ENCODE results near the gene XPO4.
A peak's percentile ranks its signal among the peaks of the same experiment; 100 is the strongest.
"Not testable (repeated sequence)": the region's sequence is repeated elsewhere in the genome, so short reads cannot be mapped to it uniquely, and the experiment has no call there.

XPO4 gene

DNA sequence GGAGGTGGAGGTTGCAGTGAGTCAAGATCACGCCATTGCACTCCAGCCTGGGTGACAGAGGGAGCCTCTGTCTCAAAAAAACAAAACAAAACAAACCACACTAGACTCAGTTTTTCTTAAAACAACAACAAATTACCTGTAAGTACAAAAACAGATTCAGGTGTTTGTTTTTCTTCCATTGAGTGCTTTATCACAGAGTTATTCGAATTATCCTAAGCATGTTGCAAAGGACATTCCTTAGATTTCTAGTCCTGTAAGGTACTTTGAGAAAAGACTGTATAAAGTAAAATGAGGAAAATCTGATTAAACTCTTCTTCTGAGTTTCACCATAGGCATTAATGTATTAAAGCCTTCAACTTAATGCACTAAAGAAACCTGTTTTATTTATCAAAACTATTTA, 126.6 kb downstream of the XPO4 start:
- no peak overlapping the region for H3K4me3 ChIP-seq (ENCODE audit: low read depth, low read length)
- H3K36me3 ChIP-seq (ENCODE audit: control insufficient read depth, insufficient read depth, low read length): no peaks in the 10 kb centered on the region
- H3K4me1 ChIP-seq (ENCODE audit: control insufficient read depth, insufficient read depth, low read length): peaks cover 5% of the 10 kb centered on the region
- no peak overlapping the region for H3K9ac ChIP-seq (ENCODE audit: low read depth, low read length)
- no peaks in the 10 kb centered on the region for H3K9me3 ChIP-seq (ENCODE audit: control insufficient read depth, insufficient read depth, low read length)
- no peaks in the 10 kb centered on the region for H3K27me3 ChIP-seq (ENCODE audit: control insufficient read depth, insufficient read depth, low read length)

DNA sequence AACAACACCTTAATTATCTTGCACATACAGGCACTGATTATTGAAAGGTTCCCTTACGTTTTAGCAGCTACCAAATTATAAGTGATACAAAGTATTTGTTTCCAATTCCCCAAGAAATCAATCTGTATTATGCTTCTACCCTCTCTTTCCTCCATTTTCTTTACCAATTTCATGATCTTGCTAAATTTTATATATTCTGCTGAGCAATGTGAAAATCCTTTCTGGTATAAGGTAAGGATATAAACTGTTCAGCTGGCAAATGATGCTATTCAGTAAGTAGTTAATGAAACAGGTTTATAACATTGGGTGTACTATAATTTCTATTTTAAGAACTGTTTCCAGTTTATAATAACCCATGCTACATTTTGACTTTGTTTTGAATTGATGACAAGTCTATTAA, 127.8 kb downstream of the XPO4 start:
- H3K27me3 ChIP-seq (ENCODE audit: control insufficient read depth, insufficient read depth, low read length): no peaks in the 10 kb centered on the region
- H3K9me3 ChIP-seq (ENCODE audit: control insufficient read depth, insufficient read depth, low read length): no peaks in the 10 kb centered on the region
- no peak overlapping the region for H3K4me3 ChIP-seq (ENCODE audit: low read depth, low read length)
- no peaks in the 10 kb centered on the region for H3K36me3 ChIP-seq (ENCODE audit: control insufficient read depth, insufficient read depth, low read length)
- H3K9ac ChIP-seq (ENCODE audit: low read depth, low read length): no peak overlapping the region
- peaks cover 5% of the 10 kb centered on the region for H3K4me1 ChIP-seq (ENCODE audit: control insufficient read depth, insufficient read depth, low read length)

DNA sequence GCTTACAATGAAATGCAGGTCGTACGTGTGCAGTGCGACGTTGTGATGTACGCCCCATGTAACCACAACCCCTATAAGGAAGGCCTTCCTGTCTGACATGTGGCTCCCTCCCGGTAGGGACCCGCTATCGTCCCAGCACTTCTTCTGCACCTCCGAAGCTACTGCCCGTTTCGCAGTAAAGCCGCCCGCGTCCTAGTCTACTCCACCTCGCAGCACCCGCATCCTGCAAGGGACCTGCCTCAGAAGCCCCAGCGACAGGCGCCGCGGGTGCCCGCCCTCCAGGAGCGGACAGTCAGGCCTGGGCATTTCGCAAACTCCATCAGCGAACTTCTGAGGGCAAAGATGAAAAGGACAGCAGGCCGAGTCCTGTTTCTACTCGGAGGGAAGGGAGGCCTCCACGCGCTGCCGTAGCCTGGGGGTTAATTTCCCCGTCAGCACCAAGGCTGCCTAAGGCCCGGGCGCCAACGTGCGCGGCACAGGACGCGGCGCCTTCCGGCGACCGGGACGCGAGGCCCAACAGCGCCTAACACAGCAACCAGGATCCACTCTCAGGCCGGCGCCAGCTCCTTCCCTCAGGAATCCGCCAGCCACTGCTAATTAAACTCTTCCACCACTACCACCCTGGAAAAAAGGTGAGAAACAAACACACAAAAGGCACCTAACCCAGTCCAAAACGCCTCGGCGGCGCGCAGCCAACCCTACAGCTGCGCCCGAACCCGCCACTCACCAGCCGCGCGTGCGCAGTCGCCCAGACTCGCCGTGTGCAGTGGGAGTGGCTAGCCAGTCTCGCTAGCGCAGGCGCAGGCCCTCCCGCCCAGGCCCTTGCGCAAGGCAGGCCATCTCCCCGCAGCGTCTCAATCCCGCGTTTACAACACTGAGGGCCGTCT, 129.1 kb downstream of the XPO4 start, which contains the start of gene EEF1AKMT1:
EEF1AKMT1 (minus strand) TSS at position 768 of the 887 bp plus-strand sequence. CDS start 16,363 bp downstream, outside the sequence.
- Histone ChIP-seq H3K9me3 (ENCODE audit: control insufficient read depth, insufficient read depth, low read length) (no peaks in the 10 kb centered on the region), H3K4me3 (ENCODE audit: low read depth, low read length) (peak within 1 kb of the TSS; percentile 93), H3K9ac (ENCODE audit: low read depth, low read length) (peak within 1 kb of the TSS; percentile 95), H3K27me3 (ENCODE audit: control insufficient read depth, insufficient read depth, low read length) (no peaks in the 10 kb centered on the region), H3K4me1 (ENCODE audit: control insufficient read depth, insufficient read depth, low read length) (peaks cover 5% of the 10 kb centered on the region), H3K36me3 (ENCODE audit: control insufficient read depth, insufficient read depth, low read length) (no peaks in the 10 kb centered on the region)

DNA sequence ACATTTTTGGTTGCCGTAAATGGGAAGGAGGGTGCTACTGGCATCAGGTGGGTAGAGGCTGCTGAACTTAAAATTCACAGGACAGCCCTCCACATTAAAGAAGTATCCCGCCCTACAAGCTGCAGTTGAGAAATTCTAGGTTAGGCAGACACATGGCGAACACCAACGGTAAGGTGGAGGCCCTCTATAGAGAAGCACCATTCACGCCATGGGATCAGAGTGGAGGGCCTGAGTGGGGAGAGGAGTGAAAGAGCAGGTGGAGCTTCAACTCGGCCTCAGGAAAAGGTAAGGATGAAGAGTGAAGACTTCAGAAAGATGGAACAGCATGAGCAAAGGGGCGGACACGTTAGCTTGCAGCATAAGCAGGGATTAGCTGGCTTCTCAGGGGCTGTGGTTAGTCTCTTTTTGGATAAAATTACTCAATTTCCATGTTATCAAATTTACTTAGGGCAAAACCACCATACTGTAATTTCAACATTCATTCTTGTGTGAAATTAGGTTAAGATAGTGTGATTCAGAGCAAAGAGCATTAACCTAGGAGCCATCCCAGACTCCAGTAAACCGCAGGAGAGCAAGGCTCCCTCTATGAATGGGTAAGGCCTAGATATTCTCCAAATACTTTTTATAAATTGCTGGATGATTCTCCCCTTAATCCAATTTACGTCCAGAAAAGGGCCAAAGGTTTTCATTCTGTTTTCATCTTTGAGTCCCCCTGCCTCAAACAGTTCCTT, 130.0 kb downstream of the XPO4 start:
- Histone ChIP-seq H3K9ac (ENCODE audit: low read depth, low read length) (peak overlapping the region; percentile 32), H3K4me1 (ENCODE audit: control insufficient read depth, insufficient read depth, low read length) (peaks cover 5% of the 10 kb centered on the region), H3K4me3 (ENCODE audit: low read depth, low read length) (peak overlapping the region; percentile 93), H3K27me3 (ENCODE audit: control insufficient read depth, insufficient read depth, low read length) (no peaks in the 10 kb centered on the region), H3K36me3 (ENCODE audit: control insufficient read depth, insufficient read depth, low read length) (no peaks in the 10 kb centered on the region), H3K9me3 (ENCODE audit: control insufficient read depth, insufficient read depth, low read length) (no peaks in the 10 kb centered on the region)

DNA sequence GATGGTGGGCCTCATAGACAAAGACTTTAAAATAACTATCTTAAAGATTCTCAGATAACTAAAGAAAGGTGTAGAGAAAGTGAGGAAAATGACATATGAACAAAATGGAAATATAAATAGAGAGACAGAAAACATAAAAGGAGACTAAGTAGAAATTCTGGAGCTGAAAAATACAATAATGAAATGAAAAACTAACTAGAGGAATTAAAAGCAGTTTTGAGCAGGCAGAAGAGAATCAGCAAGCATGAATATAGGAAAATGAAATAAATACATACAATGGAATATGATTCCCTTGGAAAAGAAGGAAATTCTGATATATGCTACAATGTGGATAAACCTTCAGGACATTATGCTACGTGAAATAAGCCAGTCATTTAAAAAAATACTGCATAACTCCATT, 132.7 kb downstream of the XPO4 start:
- H3K4me3 ChIP-seq (ENCODE audit: low read depth, low read length): no peak overlapping the region
- no peak overlapping the region for H3K9ac ChIP-seq (ENCODE audit: low read depth, low read length)
- H3K27me3 ChIP-seq (ENCODE audit: control insufficient read depth, insufficient read depth, low read length): no peaks in the 10 kb centered on the region
- H3K4me1 ChIP-seq (ENCODE audit: control insufficient read depth, insufficient read depth, low read length): peaks cover 2% of the 10 kb centered on the region
- no peaks in the 10 kb centered on the region for H3K9me3 ChIP-seq (ENCODE audit: control insufficient read depth, insufficient read depth, low read length)
- H3K36me3 ChIP-seq (ENCODE audit: control insufficient read depth, insufficient read depth, low read length): no peaks in the 10 kb centered on the region

DNA sequence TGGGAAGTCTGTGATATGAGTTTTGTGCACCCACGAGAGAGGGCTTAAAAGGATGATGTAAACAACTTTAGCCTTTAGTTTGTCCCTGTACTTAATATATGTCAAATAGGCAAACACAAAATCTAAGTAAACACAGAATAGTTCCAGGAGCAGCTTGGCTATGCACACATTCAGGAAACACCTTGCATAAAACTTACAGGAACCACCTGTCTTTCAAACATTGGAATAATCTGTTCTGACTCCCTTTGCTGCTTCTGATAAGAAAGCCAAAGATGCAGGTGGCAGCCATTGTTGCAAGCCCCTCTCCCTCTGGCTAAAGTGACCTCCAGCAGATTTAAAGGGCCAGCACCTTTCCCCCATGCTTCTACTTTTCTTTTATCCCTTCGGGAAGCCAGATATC, 133.5 kb downstream of the XPO4 start:
- H3K27me3 ChIP-seq (ENCODE audit: control insufficient read depth, insufficient read depth, low read length): no peaks in the 10 kb centered on the region
- H3K36me3 ChIP-seq (ENCODE audit: control insufficient read depth, insufficient read depth, low read length): no peaks in the 10 kb centered on the region
- peaks cover 2% of the 10 kb centered on the region for H3K4me1 ChIP-seq (ENCODE audit: control insufficient read depth, insufficient read depth, low read length)
- no peak overlapping the region for H3K4me3 ChIP-seq (ENCODE audit: low read depth, low read length)
- H3K9ac ChIP-seq (ENCODE audit: low read depth, low read length): no peak overlapping the region
- H3K9me3 ChIP-seq (ENCODE audit: control insufficient read depth, insufficient read depth, low read length): no peaks in the 10 kb centered on the region

DNA sequence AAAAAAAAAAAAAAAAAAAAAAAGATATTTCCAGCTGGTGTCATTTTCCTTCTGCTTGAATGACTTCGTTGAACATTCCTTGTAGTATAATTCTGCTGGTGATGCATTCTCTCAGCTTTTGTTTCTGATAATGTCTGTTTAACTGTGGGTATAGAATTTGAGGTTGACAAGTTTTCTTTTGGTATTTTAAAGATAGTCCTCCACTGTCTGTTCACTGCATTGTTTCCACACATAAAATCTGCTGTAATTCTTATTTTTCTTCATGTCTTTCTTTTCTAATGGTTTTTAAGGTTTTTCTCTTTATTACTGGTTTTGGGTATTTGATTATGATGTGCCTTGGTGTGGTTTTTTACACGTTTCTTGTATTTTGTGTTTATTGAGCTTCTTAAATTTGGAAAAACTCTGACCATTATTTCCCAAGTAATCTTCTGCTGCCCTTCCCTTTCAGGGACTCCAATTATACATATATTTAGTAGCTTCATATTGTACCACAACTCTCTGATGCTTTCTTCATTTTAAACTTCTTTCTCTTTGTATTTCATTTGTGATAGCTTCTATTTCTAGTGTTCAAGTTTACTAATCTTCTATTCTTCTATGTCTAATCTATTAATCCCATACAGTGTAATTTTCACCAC, 135.1 kb downstream of the XPO4 start:
- no peaks in the 10 kb centered on the region for H3K9me3 ChIP-seq (ENCODE audit: control insufficient read depth, insufficient read depth, low read length)
- no peaks in the 10 kb centered on the region for H3K36me3 ChIP-seq (ENCODE audit: control insufficient read depth, insufficient read depth, low read length)
- no peak overlapping the region for H3K9ac ChIP-seq (ENCODE audit: low read depth, low read length)
- no peaks in the 10 kb centered on the region for H3K27me3 ChIP-seq (ENCODE audit: control insufficient read depth, insufficient read depth, low read length)
- no peak overlapping the region for H3K4me3 ChIP-seq (ENCODE audit: low read depth, low read length)
- no peaks in the 10 kb centered on the region for H3K4me1 ChIP-seq (ENCODE audit: control insufficient read depth, insufficient read depth, low read length)

DNA sequence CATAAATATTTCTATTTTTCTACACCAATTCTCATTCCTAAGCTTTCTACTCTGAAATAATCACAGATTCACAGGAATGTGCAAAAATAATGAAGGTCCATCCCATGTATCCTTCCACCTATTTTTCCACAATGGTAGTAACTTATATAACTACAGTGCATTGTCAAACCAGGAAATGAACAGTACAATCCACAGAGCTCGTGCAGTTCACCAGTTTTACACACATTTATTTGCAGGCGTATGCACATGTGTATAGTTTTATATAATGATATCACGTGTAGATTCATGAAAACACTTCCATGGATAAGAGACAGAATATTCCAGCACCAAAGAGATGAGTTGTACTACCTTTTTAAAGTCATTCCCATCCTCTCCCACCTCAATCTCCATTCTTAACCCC, 141.7 kb downstream of the XPO4 start:
- Histone ChIP-seq H3K9me3 (ENCODE audit: control insufficient read depth, insufficient read depth, low read length) (no peaks in the 10 kb centered on the region), H3K36me3 (ENCODE audit: control insufficient read depth, insufficient read depth, low read length) (no peaks in the 10 kb centered on the region), H3K4me3 (ENCODE audit: low read depth, low read length) (no peak overlapping the region), H3K27me3 (ENCODE audit: control insufficient read depth, insufficient read depth, low read length) (no peaks in the 10 kb centered on the region), H3K4me1 (ENCODE audit: control insufficient read depth, insufficient read depth, low read length) (no peaks in the 10 kb centered on the region), H3K9ac (ENCODE audit: low read depth, low read length) (no peak overlapping the region)

DNA sequence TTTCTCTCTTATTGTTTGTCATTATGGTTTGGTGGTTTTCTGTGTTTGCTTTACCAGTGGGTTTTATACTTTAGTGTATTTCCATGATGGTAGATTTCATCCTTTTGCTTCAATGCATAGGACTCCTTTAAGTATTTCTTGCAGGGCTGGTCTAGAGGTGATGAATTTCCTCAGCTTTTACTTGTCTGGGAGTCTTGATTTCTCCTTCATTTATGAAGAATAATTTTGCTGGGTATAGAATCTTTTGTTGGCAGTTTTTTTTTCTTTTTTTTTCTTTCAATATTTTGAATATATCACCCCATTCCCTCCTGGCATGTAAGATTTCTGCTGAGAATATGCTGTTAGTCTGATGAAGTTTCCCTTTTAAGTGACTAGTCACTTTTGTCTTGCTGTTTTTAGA, 148.5 kb downstream of the XPO4 start:
- Histone ChIP-seq H3K4me3 (ENCODE audit: low read depth, low read length) (no peak overlapping the region), H3K9ac (ENCODE audit: low read depth, low read length) (no peak overlapping the region)

DNA sequence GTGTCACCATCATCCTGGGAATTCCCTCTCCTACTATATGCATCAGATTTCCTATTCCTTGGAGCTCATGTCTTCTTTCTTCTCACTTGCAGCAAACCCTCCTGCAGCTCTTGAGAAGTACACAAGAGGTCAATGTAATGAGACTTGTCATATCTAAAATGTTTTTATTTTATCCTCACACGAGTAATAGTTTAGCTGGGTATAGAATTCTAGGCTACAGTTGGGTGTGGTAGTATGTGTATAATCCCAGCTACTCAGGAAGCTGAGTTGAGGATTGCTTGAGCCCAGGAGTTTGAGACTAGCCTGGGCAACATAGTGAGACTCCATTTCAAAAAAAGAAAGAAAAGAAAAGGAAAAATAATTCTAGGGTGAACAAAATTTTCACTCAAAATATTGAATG, 153.2 kb downstream of the XPO4 start:
- H3K9me3 ChIP-seq (ENCODE audit: control insufficient read depth, insufficient read depth, low read length): peaks cover 4% of the 10 kb centered on the region
- no peak overlapping the region for H3K4me3 ChIP-seq (ENCODE audit: low read depth, low read length)
- no peaks in the 10 kb centered on the region for H3K4me1 ChIP-seq (ENCODE audit: control insufficient read depth, insufficient read depth, low read length)
- no peaks in the 10 kb centered on the region for H3K36me3 ChIP-seq (ENCODE audit: control insufficient read depth, insufficient read depth, low read length)
- no peaks in the 10 kb centered on the region for H3K27me3 ChIP-seq (ENCODE audit: control insufficient read depth, insufficient read depth, low read length)
- no peak overlapping the region for H3K9ac ChIP-seq (ENCODE audit: low read depth, low read length)

More for the DNA sequence above, 148.5 kb downstream of the XPO4 start:
- Histone ChIP-seq H3K4me1 (ENCODE audit: control insufficient read depth, insufficient read depth, low read length) (no peaks in the 10 kb centered on the region), H3K27me3 (ENCODE audit: control insufficient read depth, insufficient read depth, low read length) (no peaks in the 10 kb centered on the region), H3K36me3 (ENCODE audit: control insufficient read depth, insufficient read depth, low read length) (no peaks in the 10 kb centered on the region), H3K9me3 (ENCODE audit: control insufficient read depth, insufficient read depth, low read length) (peaks cover 4% of the 10 kb centered on the region)

DNA sequence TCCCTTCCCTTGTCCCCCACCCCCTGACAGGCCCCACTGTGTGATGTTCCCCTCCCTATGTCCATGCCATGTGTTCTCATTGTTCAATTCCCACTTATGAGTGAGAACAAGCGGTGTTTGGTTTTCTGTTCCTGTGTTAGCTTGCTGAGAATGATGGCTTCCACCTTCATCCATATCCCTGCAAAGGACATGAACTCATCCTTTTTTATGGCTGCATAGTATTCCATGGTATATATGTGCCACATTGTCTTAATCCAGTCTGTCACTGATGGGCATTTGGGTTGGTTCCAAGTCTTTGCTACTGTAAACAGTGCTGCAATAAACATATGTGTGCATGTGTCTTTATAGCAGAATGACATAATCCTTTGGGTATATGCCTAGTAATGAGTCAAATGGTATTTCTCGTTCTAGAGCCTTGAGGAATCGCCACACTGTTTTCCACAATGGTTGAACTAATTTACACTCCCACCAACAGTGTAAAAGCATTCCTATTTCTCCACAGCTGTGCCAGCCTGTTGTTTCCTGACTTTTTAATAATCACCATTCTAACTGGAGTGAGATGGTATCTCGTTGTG, 158.6 kb downstream of the XPO4 start:
- H3K4me3 ChIP-seq (ENCODE audit: low read depth, low read length); H3K9me3 ChIP-seq (ENCODE audit: control insufficient read depth, insufficient read depth, low read length); H3K9ac ChIP-seq (ENCODE audit: low read depth, low read length); H3K4me1 ChIP-seq (ENCODE audit: control insufficient read depth, insufficient read depth, low read length); H3K36me3 ChIP-seq (ENCODE audit: control insufficient read depth, insufficient read depth, low read length); H3K27me3 ChIP-seq (ENCODE audit: control insufficient read depth, insufficient read depth, low read length): not testable (repeated sequence)
